Vagina (tissue), 2 donors: ENCODE data around the gene NUBPL. TPM values are rescaled to one million over a fixed set of nuclear protein-coding genes. Genes with fewer than 3 reads are reported as not detected.
"Not testable (repeated sequence)": the region's sequence is repeated elsewhere in the genome, so short reads cannot be mapped to it uniquely, and the experiment has no call there.

Experiments used
- DNase-seq, 2 donors: peaks; one replicate each; pipeline ENCODE4 v3.0.0-alpha.2; 2017; ENCODE audit errors: extremely low spot score in 2 of 2
- H3K27ac ChIP-seq: fragments of 200-600 bp; sonication (generic); one replicate; pipeline ENCODE4 v1.5.1; 2019
- H3K27me3 ChIP-seq: fragments of 200-600 bp; sonication (generic); one replicate; pipeline ENCODE4 v1.5.1; 2019
- H3K36me3 ChIP-seq, 2 donors: fragments of 200-600 bp; sonication (generic); one replicate each; pipeline ENCODE4 v1.5.1; 2017 to 2019
- H3K4me1 ChIP-seq: fragments of 200-600 bp; sonication (generic); one replicate; pipeline ENCODE4 v1.5.1; 2019
- H3K4me3 ChIP-seq, 2 donors: fragments of 200-600 bp; sonication (generic); 1 replicate in 1 of 2; 2 replicates in 1 of 2; pipeline ENCODE4 v1.5.1; 2016 to 2019
- H3K9me3 ChIP-seq: fragments of 200-600 bp; sonication (generic); one replicate; pipeline ENCODE4 v1.5.1; 2019
- CTCF ChIP-seq, 3 experiments: fragments of 450-650 bp in 2 of 3; fragments of 200-600 bp in 1 of 3; sonication (generic) in 1 of 3; IDR thresholded peaks; one replicate each; pipeline ENCODE4 v1.5.1; 2017 to 2019; ENCODE audit warnings: antibody characterized with exemption in 3 of 3, mild to moderate bottlenecking in 2 of 3, moderate library complexity in 2 of 3
- POLR2A ChIP-seq, 2 donors: fragments of 450-650 bp; IDR thresholded peaks; one replicate each; pipeline ENCODE4 v1.6.1; 2017; ENCODE audit warnings: antibody characterized with exemption in 2 of 2, mild to moderate bottlenecking in 2 of 2, moderate library complexity in 2 of 2
- POLR2AphosphoS5 ChIP-seq, 2 donors: sonication (generic); formaldehyde crosslinking; IDR thresholded peaks; one replicate each; pipeline ENCODE4 v1.9.0; 2017; ENCODE audit warnings: antibody characterized with exemption in 2 of 2, mild to moderate bottlenecking in 2 of 2, low read depth in 1 of 2; ENCODE audit not compliant: insufficient read depth in 1 of 2
- intact Hi-C: fragments of 100-400 bp; cut with DNase I; formaldehyde crosslinking; loops from one replicate; pipeline ENCODE4 v1.15.1; 2023
- total RNA-seq: library from RNA; depleted of rRNA; stranded (reverse); fragments of >200 nt; gene quantifications from one replicate; pipeline ENCODE4 v1.2.3, GENCODE V29; 2016

Gene NUBPL
- total RNA-seq, 1 donor from 2014 or later: 8.6 TPM

- no peak for DNase-seq
- no peak overlapping the region for H3K4me3 ChIP-seq
- no peaks in the 10 kb centered on the region for H3K9me3 ChIP-seq
- H3K36me3 ChIP-seq: no peaks in the 10 kb centered on the region
- intact Hi-C loops: no loop called here
- no peak overlapping the region for H3K27ac ChIP-seq
- TF ChIP-seq CTCF (IDR thresholded peaks at IDR 0.05) (no peak), POLR2A (IDR thresholded peaks at IDR 0.05) (no peak), POLR2AphosphoS5 (IDR thresholded peaks at IDR 0.05; ENCODE audit: insufficient read depth in 1 of 2, low read depth in 1 of 2) (no peak)
- no peaks in the 10 kb centered on the region for H3K4me1 ChIP-seq
- no peaks in the 10 kb centered on the region for H3K27me3 ChIP-seq
These were observed 294.1 kb downstream of the NUBPL start for GRCh38 chr14:31855262-31855661.

- H3K9me3 ChIP-seq, H3K4me3 ChIP-seq, H3K27me3 ChIP-seq, H3K4me1 ChIP-seq, H3K36me3 ChIP-seq, H3K27ac ChIP-seq, intact Hi-C loops, DNase-seq: not testable (repeated sequence)
These were observed 294.8 kb downstream of the NUBPL start for GRCh38 chr14:31856003-31856402.

GRCh38 chr14:31858868-31859267 is 297.7 kb downstream of the NUBPL start:
- Histone ChIP-seq H3K36me3 (no peaks in the 10 kb centered on the region), H3K4me1 (no peaks in the 10 kb centered on the region), H3K9me3 (no peaks in the 10 kb centered on the region), H3K4me3 (no peak overlapping the region), H3K27ac (no peak overlapping the region), H3K27me3 (no peaks in the 10 kb centered on the region)
- TF ChIP-seq POLR2AphosphoS5 (IDR thresholded peaks at IDR 0.05; ENCODE audit: insufficient read depth in 1 of 2, low read depth in 1 of 2): no peak
- no peak for DNase-seq
- intact Hi-C loops: no loop called here

GRCh38 chr14:31864937-31865855 is 304.0 kb downstream of the NUBPL start:
- TF ChIP-seq POLR2A (IDR thresholded peaks at IDR 0.05): no peak
- TF ChIP-seq CTCF (IDR thresholded peaks at IDR 0.05): no peak
- intact Hi-C loops: no loop called here
- H3K4me3 ChIP-seq: no peak overlapping the region
- no peaks in the 10 kb centered on the region for H3K9me3 ChIP-seq
- no peaks in the 10 kb centered on the region for H3K27me3 ChIP-seq
- H3K27ac ChIP-seq: no peak overlapping the region
- H3K4me1 ChIP-seq: no peaks in the 10 kb centered on the region
- H3K36me3 ChIP-seq: no peaks in the 10 kb centered on the region
- no peak for DNase-seq

GRCh38 chr14:31867570-31867969 is 306.4 kb downstream of the NUBPL start:
- intact Hi-C loops: no loop called here
- Histone ChIP-seq H3K36me3 (no peaks in the 10 kb centered on the region), H3K4me1 (no peaks in the 10 kb centered on the region), H3K27ac (no peak overlapping the region), H3K27me3 (no peaks in the 10 kb centered on the region), H3K4me3 (no peak overlapping the region), H3K9me3 (no peaks in the 10 kb centered on the region)
- no peak for TF ChIP-seq POLR2AphosphoS5 (IDR thresholded peaks at IDR 0.05; ENCODE audit: insufficient read depth in 1 of 2, low read depth in 1 of 2)
- TF ChIP-seq POLR2A (IDR thresholded peaks at IDR 0.05): no peak
- no peak for TF ChIP-seq CTCF (IDR thresholded peaks at IDR 0.05)
- DNase-seq: no peak

- intact Hi-C loops, H3K4me1 ChIP-seq, H3K27me3 ChIP-seq, DNase-seq, H3K9me3 ChIP-seq, H3K36me3 ChIP-seq, H3K4me3 ChIP-seq, H3K27ac ChIP-seq: not testable (repeated sequence)
These were observed 306.9 kb downstream of the NUBPL start for GRCh38 chr14:31868096-31868495.
